ENCODE measurements around the gene C22orf42.
A peak's percentile ranks its signal among the peaks of the same experiment; 100 is the strongest.

Gene C22orf42

GRCh38 chr22:32120603-32121002, 38.5 kb downstream of the C22orf42 start:
- no peaks in the 10 kb centered on the region for H3K36me3 ChIP-seq (replicated peaks)
- no peak overlapping the region for H3K4me3 ChIP-seq (ENCODE audit: low read depth, low read length)
- H3K27ac ChIP-seq: no peak overlapping the region
- TF ChIP-seq, protein P1, sequence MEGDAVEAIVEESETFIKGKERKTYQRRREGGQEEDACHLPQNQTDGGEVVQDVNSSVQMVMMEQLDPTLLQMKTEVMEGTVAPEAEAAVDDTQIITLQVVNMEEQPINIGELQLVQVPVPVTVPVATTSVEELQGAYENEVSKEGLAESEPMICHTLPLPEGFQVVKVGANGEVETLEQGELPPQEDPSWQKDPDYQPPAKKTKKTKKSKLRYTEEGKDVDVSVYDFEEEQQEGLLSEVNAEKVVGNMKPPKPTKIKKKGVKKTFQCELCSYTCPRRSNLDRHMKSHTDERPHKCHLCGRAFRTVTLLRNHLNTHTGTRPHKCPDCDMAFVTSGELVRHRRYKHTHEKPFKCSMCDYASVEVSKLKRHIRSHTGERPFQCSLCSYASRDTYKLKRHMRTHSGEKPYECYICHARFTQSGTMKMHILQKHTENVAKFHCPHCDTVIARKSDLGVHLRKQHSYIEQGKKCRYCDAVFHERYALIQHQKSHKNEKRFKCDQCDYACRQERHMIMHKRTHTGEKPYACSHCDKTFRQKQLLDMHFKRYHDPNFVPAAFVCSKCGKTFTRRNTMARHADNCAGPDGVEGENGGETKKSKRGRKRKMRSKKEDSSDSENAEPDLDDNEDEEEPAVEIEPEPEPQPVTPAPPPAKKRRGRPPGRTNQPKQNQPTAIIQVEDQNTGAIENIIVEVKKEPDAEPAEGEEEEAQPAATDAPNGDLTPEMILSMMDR (IDR thresholded peaks at IDR 0.05; ENCODE audit: low read depth, low read length, missing control alignments): no peak
- no peaks in the 10 kb centered on the region for H3K27me3 ChIP-seq (replicated peaks)
- in situ Hi-C loops (cut with HindIII; ENCODE audit: low pct_ligation_motif_present, low sequenced_read_pairs): no loop called here
- DNase-seq: no peak

DNA sequence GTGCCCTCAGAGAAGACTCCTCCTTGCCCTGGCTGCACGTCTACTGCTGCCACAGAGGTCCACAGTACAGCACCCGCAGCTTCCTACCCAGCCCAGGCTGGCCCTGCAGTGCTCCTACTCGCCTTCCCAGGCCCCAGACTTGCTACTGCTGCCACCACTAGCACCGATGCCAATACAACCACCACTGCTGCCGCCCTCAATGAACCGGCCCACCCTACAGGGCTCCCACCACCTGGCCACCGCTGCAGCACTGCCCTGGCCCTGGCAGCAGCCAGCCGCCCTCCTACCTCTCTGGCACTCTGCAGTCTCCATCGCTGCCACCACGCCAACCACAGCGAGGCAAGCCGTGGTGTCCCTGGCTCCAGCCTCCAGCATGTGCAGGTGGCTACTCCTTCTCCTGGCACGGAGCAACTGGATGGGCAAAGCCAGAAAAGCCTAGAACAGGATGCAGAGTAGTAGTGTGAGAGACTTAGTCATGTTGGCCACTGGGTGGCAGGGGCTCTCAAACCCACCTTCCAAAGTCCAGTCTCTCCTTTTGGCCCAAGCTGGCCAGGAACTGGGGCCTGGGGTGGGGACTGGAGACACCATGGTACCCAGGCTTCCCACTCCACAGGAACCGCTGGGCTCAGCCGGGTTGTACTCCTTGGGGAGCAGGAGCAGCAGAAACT, 39.4 kb downstream of the C22orf42 start:
- TF ChIP-seq, protein P1 (IDR thresholded peaks at IDR 0.05; ENCODE audit: low read depth, low read length, missing control alignments): no peak

GRCh38 chr22:32112380-32112779, 46.7 kb downstream of the C22orf42 start:
- DNase-seq: no peak
- no peaks in the 10 kb centered on the region for H3K27me3 ChIP-seq (replicated peaks)
- H3K27ac ChIP-seq: no peak overlapping the region
- H3K4me3 ChIP-seq (ENCODE audit: low read depth, low read length): no peak overlapping the region
- in situ Hi-C loops (cut with HindIII; ENCODE audit: low pct_ligation_motif_present, low sequenced_read_pairs): no loop called here
- H3K36me3 ChIP-seq (replicated peaks): no peaks in the 10 kb centered on the region
- TF ChIP-seq, protein P1 (IDR thresholded peaks at IDR 0.05; ENCODE audit: low read depth, low read length, missing control alignments): no peak

More for the DNA sequence above, 39.4 kb downstream of the C22orf42 start:
- H3K36me3 ChIP-seq (replicated peaks): no peaks in the 10 kb centered on the region
- in situ Hi-C loops (cut with HindIII; ENCODE audit: low pct_ligation_motif_present, low sequenced_read_pairs): no loop called here
- no peak overlapping the region for H3K27ac ChIP-seq
- DNase-seq: no peak
- H3K27me3 ChIP-seq (replicated peaks): no peaks in the 10 kb centered on the region
- no peak overlapping the region for H3K4me3 ChIP-seq (ENCODE audit: low read depth, low read length)

- Histone ChIP-seq H3K27me3 (replicated peaks) (no peaks in the 10 kb centered on the region), H3K27ac (no peak overlapping the region), H3K4me3 (ENCODE audit: low read depth, low read length) (no peak overlapping the region), H3K36me3 (replicated peaks) (no peaks in the 10 kb centered on the region)
- no peak for DNase-seq
- in situ Hi-C loops (cut with HindIII; ENCODE audit: low pct_ligation_motif_present, low sequenced_read_pairs): no loop called here
- TF ChIP-seq, protein P1 (IDR thresholded peaks at IDR 0.05; ENCODE audit: low read depth, low read length, missing control alignments): no peak
Measured at GRCh38 chr22:32106930-32107329, 52.2 kb downstream of the C22orf42 start.

DNA sequence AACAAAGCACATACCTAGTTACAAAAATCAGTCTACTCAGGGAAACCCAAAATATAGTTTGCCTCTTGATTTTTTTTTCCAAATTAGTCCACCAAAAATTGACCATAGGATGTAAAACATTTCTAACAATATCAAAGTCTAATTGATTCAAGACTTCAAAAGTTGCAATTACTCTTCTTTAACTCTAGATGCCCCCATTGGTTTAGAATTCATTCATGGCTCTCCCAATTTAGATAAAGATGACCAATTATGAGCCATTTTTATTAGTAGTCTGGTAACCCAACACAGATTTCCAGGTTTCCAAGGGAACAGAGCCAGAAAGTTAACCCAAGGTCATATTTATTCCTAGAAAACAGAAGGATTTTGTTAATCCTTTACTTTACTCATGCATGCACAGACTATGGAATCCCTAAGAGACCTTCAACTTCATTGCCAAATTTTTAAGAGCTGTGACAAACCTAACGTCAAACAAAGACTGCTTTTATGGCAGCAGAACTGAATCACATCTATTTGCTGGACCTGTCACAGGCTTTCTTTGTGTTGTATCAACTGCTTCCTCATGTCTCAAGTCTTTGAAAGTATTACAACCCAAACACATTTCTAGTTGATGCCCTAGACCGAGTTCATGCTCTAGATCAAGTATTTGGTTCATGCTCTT, 55.3 kb downstream of the C22orf42 start:
- Histone ChIP-seq H3K36me3 (replicated peaks) (no peaks in the 10 kb centered on the region), H3K4me3 (ENCODE audit: low read depth, low read length) (no peak overlapping the region), H3K27ac (no peak overlapping the region), H3K27me3 (replicated peaks) (no peaks in the 10 kb centered on the region)
- TF ChIP-seq, protein P1 (IDR thresholded peaks at IDR 0.05; ENCODE audit: low read depth, low read length, missing control alignments): peak; percentile 23
- in situ Hi-C loops (cut with HindIII; ENCODE audit: low pct_ligation_motif_present, low sequenced_read_pairs): no loop called here
- no peak for DNase-seq

Data from brain microvascular endothelial cell (primary cell).